PC-3 (cell line): ENCODE data around the gene WDR7.

Experiments used
- EZH2 ChIP-seq: fragments of 300-600 bp; sonication (generic); IDR thresholded peaks from one replicate; pipeline ENCODE4 v1.6.1; 2017; ENCODE audit warnings: antibody characterized with exemption, mild to moderate bottlenecking, low read length; ENCODE audit not compliant: unreplicated experiment
- EZH2phosphoT487 ChIP-seq: fragments of 300-600 bp; sonication (generic); IDR thresholded peaks from 2 replicates; pipeline ENCODE4 v1.6.1; 2018; ENCODE audit warnings: mild to moderate bottlenecking, antibody characterized with exemption, low read length, borderline replicate concordance
- TF ChIP-seq, protein P1 (sequence below): fragments of 300-600 bp; sonication (generic); conservative IDR thresholded peaks from 2 replicates; pipeline ENCODE4 v1.5.1; 2017; ENCODE audit warnings: antibody characterized with exemption, low read depth, mild to moderate bottlenecking, low read length

DNA sequence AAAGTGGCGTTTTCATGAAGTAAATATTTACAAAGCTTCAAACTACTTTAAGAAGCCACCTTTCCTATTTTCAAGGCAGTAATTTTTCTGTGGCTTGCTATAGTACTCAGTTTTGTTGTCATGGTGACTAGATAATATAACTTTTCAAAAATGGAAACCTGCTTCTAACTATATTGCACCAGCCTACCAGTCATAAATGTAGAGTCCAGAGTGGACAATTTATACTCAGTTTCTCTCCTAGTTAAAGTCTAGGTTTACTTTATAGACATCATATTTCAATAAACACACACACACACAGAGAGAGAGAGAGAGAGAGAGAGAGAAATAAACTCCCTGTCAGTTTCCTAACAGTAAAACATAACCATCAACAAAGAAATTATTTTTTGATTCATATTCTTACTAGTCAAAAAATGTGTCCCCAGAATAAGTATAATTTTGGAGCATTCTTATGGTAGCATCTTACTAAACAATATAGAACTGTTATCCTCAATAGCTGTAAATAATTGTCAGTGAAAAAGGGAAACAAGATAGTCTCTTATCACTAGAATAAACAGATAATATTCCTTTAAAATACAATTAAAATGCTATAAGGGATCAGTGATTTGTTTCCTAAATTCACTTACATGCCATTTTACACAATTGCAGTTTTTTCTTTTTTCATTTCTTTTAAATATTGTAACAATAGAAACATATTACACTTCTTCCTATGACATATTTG is 332.3 kb downstream of the WDR7 start:
- TF ChIP-seq, protein P1, sequence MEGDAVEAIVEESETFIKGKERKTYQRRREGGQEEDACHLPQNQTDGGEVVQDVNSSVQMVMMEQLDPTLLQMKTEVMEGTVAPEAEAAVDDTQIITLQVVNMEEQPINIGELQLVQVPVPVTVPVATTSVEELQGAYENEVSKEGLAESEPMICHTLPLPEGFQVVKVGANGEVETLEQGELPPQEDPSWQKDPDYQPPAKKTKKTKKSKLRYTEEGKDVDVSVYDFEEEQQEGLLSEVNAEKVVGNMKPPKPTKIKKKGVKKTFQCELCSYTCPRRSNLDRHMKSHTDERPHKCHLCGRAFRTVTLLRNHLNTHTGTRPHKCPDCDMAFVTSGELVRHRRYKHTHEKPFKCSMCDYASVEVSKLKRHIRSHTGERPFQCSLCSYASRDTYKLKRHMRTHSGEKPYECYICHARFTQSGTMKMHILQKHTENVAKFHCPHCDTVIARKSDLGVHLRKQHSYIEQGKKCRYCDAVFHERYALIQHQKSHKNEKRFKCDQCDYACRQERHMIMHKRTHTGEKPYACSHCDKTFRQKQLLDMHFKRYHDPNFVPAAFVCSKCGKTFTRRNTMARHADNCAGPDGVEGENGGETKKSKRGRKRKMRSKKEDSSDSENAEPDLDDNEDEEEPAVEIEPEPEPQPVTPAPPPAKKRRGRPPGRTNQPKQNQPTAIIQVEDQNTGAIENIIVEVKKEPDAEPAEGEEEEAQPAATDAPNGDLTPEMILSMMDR = no peak
- no peak for TF ChIP-seq EZH2phosphoT487
- no peak for TF ChIP-seq EZH2
